Colonic mucosa (tissue), 4 donors: ENCODE results near the gene STRN4. TPM values are rescaled to one million over a fixed set of nuclear protein-coding genes. Genes with fewer than 3 reads are reported as not detected.
"Not testable (repeated sequence)": the region's sequence is repeated elsewhere in the genome, so short reads cannot be mapped to it uniquely, and the experiment has no call there.

ENCODE experiments used
- DNase-seq: peaks from one replicate; pipeline ENCODE4 v3.0.0-alpha.2; 2020
- H3K27ac ChIP-seq: fragments of 200-600 bp; one replicate; pipeline ENCODE4 v1.8.0; 2021
- H3K27me3 ChIP-seq: fragments of 200-600 bp; one replicate; pipeline ENCODE4 v1.8.0; 2021
- H3K36me3 ChIP-seq: fragments of 200-600 bp; one replicate; pipeline ENCODE4 v1.8.0; 2021
- H3K4me1 ChIP-seq: fragments of 200-600 bp; one replicate; pipeline ENCODE4 v1.8.0; 2021; ENCODE audit warnings: mild to moderate bottlenecking
- H3K4me3 ChIP-seq: fragments of 200-600 bp; one replicate; pipeline ENCODE4 v1.8.0; 2021
- H3K9ac ChIP-seq, 2 donors: one replicate each; pipeline ENCODE4 v1.7.0; 2013; ENCODE audit warnings: control low read depth in 2 of 2, low read depth in 2 of 2, low read length in 2 of 2
- H3K9me3 ChIP-seq: fragments of 200-600 bp; one replicate; pipeline ENCODE4 v1.8.0; 2021
- intact Hi-C: fragments of 100-400 bp; cut with DNase I; formaldehyde crosslinking; loops from one replicate; pipeline ENCODE4 v1.14.1; 2022
- total RNA-seq, 2 donors: library from RNA; stranded (reverse); fragmentation: NEBNext Ultra II Directional in 1 of 2; extraction: Animal tissue kit (Norgen Biotek cat#: 25700) in 1 of 2; gene quantifications; one replicate each; pipeline ENCODE4 v1.2.1, GENCODE V29; 2021
- TF ChIP-seq, protein P1 (sequence below): fragments of 200-600 bp; IDR thresholded peaks from one replicate; pipeline ENCODE4 v1.8.0; 2022; ENCODE audit warnings: antibody characterized with exemption, mild to moderate bottlenecking
- donor health status: healthy.
- donor health status: DM: no; HTN: no; CAD: no.
- donor health status: DM: no; HTN: no; CAD: no.

STRN4 gene
- total RNA-seq, 2 donors from 2014 or later: 56.5 to 90.0 TPM

DNA sequence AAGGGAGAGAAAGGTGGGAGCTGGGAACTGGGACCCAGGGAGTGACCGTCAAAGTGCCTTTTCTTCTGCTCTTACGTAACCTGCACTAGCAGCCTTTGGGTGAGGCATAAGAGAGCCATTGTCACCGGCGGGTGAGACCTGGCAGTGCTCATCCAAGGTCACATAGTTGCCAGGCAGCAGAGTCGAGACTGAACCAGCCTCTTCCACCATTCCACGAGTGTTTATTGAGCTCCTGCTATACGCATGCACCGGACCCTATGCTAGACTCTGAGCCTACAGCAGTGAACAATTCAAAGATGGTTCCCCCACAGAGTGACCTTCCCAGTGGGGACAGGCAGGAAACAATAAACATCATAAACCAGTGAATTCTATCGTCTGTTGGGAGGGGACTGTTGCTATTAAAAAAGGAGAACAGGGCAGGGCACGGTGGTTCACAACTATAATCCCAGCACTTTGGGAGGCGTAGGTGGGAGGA, 18.6 kb upstream of the STRN4 start:
- peak overlapping the region; percentile 35 to 48 for H3K9ac ChIP-seq
- peak; percentile 83 for DNase-seq
- TF ChIP-seq, protein P1, sequence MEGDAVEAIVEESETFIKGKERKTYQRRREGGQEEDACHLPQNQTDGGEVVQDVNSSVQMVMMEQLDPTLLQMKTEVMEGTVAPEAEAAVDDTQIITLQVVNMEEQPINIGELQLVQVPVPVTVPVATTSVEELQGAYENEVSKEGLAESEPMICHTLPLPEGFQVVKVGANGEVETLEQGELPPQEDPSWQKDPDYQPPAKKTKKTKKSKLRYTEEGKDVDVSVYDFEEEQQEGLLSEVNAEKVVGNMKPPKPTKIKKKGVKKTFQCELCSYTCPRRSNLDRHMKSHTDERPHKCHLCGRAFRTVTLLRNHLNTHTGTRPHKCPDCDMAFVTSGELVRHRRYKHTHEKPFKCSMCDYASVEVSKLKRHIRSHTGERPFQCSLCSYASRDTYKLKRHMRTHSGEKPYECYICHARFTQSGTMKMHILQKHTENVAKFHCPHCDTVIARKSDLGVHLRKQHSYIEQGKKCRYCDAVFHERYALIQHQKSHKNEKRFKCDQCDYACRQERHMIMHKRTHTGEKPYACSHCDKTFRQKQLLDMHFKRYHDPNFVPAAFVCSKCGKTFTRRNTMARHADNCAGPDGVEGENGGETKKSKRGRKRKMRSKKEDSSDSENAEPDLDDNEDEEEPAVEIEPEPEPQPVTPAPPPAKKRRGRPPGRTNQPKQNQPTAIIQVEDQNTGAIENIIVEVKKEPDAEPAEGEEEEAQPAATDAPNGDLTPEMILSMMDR: no peak
- H3K36me3 ChIP-seq: no peaks in the 10 kb centered on the region
- no peaks in the 10 kb centered on the region for H3K4me1 ChIP-seq
- no peak overlapping the region for H3K4me3 ChIP-seq
- intact Hi-C loops: no loop called here
- H3K27me3 ChIP-seq: no peaks in the 10 kb centered on the region
- no peaks in the 10 kb centered on the region for H3K9me3 ChIP-seq
- peak overlapping the region; percentile 76 for H3K27ac ChIP-seq

DNA sequence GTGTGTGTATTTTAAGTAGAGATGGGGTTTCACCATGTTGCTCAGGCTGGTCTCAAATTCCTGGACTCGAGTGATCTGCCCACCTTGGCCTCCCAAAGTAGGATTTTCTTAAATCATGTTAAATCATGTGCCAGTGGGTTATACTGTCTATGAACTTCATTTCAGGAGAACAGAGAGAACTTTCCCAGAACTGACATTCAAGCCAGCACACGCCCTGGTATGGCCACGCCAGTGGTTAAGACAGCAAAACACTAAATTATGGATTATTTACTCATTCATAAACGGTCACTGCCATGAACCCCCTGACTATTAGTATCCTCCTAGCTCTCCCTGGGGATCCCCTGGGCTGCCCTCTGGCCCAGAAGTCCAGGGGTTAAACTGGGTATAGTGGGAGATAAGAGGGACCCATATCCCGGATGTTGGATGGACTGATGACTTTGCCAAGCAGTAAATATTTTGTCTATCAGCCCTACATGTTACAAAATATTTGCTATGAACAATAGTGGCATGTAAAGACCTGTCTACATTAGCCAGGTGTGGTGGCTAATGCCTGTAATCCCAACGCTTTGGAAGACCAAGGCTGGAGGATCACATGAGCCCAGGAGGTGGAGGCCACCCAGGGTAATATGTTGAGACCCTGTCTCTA, 16.1 kb upstream of the STRN4 start:
- Histone ChIP-seq H3K27ac (no peak overlapping the region), H3K36me3 (no peaks in the 10 kb centered on the region), H3K27me3 (no peaks in the 10 kb centered on the region), H3K4me1 (no peaks in the 10 kb centered on the region), H3K4me3 (no peak overlapping the region), H3K9ac (no peak overlapping the region), H3K9me3 (no peaks in the 10 kb centered on the region)
- no peak for DNase-seq
- TF ChIP-seq, protein P1: no peak
- intact Hi-C loops: no loop called here

DNA sequence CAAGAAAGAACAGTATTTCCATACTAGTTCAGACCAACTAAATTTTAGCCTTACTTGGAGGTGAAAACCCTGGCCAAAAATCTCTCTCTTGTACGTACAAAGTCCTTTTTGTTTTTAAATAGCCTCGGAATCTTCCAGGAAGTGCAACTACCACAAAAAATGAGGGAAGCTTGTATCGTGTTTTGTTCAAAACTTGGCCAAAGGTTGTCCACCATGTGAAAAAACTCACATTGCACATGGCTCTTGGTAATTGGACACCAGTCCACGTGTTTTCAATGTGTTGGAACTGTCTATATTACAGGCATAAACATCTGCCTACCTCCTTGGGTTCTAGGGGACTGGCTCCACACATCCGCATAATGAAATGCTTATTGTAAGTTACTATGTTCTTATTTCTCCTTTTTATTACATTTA, 15.2 kb upstream of the STRN4 start:
- Histone ChIP-seq H3K9me3 (no peaks in the 10 kb centered on the region), H3K9ac (no peak overlapping the region), H3K4me3 (no peak overlapping the region), H3K27ac (no peak overlapping the region), H3K27me3 (no peaks in the 10 kb centered on the region), H3K36me3 (no peaks in the 10 kb centered on the region), H3K4me1 (no peaks in the 10 kb centered on the region)
- DNase-seq: no peak
- intact Hi-C loops: no loop called here
- TF ChIP-seq, protein P1: no peak

DNA sequence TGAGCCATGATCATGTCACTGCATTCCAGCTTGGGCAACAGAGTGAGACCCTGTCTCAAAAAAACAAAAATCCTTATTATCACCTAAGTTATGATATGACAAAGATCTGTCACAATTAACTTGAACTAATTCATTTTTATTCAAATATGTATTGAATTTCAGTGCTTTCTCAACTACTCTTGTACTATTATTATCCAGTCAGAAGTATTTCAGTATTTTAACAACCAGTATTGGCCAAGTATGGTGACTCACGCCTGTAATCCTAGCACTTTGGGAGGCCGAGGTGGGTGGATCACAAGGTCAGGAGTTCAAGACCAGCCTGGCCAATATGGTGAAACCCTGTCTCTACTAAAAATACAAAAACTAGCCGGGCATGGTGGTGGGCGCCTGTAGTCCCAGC, 14.6 kb upstream of the STRN4 start:
- H3K4me1 ChIP-seq, H3K27me3 ChIP-seq, intact Hi-C loops, H3K36me3 ChIP-seq, H3K27ac ChIP-seq, DNase-seq, H3K9ac ChIP-seq, H3K9me3 ChIP-seq, H3K4me3 ChIP-seq: not testable (repeated sequence)

DNA sequence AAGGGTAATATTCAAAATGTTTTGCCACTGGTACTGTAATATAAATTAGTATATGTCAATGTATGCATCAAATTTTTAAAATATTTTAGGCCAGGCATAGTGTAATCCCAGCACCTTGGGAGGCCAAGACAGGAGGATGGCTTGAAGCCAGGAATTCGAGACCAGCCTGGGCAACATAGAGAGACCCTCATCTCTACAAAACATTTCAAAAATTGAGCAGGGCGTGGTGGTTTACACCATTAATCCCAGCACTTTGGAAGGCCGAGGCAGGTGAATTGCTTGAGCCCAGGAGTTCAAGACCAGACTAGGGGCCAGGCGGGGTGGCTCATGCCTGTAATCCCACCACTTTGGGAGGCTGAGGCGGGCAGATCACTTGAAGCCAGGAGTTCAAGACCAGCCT, 14.1 kb upstream of the STRN4 start:
- H3K9ac ChIP-seq: no peak overlapping the region
- no peak overlapping the region for H3K27ac ChIP-seq
- no peaks in the 10 kb centered on the region for H3K4me1 ChIP-seq
- intact Hi-C loops: no loop called here
- TF ChIP-seq, protein P1: no peak
- H3K9me3 ChIP-seq: no peaks in the 10 kb centered on the region
- no peak overlapping the region for H3K4me3 ChIP-seq
- no peaks in the 10 kb centered on the region for H3K36me3 ChIP-seq
- no peak for DNase-seq
- no peaks in the 10 kb centered on the region for H3K27me3 ChIP-seq

DNA sequence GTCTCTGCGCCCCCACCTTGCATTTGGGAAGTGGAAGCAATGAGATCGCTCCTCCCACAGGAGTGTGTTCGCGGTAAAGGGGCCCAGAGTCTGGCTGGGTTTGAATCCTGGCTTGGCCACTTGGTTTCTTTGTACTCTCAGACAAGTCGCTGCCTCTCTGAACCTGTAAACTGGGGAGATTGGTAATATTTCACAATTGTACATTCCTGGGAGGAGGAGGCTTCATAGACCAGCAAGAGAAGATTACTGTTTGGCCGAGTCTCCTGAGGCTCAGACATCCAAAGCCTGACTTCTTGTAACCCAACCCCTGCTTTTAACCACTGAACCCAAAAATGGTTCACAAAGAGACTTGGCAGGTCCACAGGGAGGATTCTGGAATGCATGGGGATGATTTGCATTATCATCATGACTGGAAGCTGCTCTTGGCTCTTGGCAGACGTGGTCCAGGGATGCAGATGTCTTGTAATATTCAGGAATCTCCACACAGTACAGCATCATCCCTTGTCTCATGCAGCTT, 13.6 kb upstream of the STRN4 start:
- Histone ChIP-seq H3K9me3 (no peaks in the 10 kb centered on the region), H3K4me3 (no peak overlapping the region), H3K36me3 (no peaks in the 10 kb centered on the region), H3K9ac (no peak overlapping the region), H3K27ac (no peak overlapping the region), H3K27me3 (no peaks in the 10 kb centered on the region), H3K4me1 (no peaks in the 10 kb centered on the region)
- intact Hi-C loops: loop anchor here (10.0 kb wide), 1 partner anchor 235 kb away; no protein-coding TSS in a partner anchor
- DNase-seq: no peak
- TF ChIP-seq, protein P1: no peak
